C4-2B (cell line): ENCODE results near the gene TM9SF4.
"Not testable (repeated sequence)": the region's sequence is repeated elsewhere in the genome, so short reads cannot be mapped to it uniquely, and the experiment has no call there.

Experiments
- H3K27ac ChIP-seq: fragments of 450-650 bp; 2 replicates; pipeline ENCODE4 v1.5.1; 2017
- CTCF ChIP-seq: fragments of 450-650 bp; conservative IDR thresholded peaks from 2 replicates; pipeline ENCODE4 v1.5.1; 2017; ENCODE audit warnings: mild to moderate bottlenecking
- ZFX ChIP-seq: fragments of 450-650 bp; IDR thresholded peaks from 2 replicates; pipeline ENCODE4 v1.6.1; 2017

TM9SF4 gene

GRCh38 chr20:32191422-32191821, 81.9 kb downstream of the TM9SF4 start:
- no peak for TF ChIP-seq CTCF
- no peak for TF ChIP-seq ZFX

GRCh38 chr20:32191873-32192272, 82.4 kb downstream of the TM9SF4 start:
- H3K27ac ChIP-seq = no peak overlapping the region
- TF ChIP-seq ZFX = no peak
- no peak for TF ChIP-seq CTCF

More at GRCh38 chr20:32191422-32191821, 81.9 kb downstream of the TM9SF4 start:
- no peak overlapping the region; the same call in 1 of the 2 replicates for H3K27ac ChIP-seq

- H3K27ac ChIP-seq = no peak overlapping the region
- TF ChIP-seq CTCF = no peak
- no peak for TF ChIP-seq ZFX
These were observed 83.2 kb downstream of the TM9SF4 start for GRCh38 chr20:32192698-32193097.

- H3K27ac ChIP-seq = not testable (repeated sequence)
These were observed 83.8 kb downstream of the TM9SF4 start for GRCh38 chr20:32193336-32193735.

GRCh38 chr20:32193996-32194395, 84.5 kb downstream of the TM9SF4 start:
- no peak overlapping the region for H3K27ac ChIP-seq
- no peak for TF ChIP-seq CTCF
- TF ChIP-seq ZFX = no peak

GRCh38 chr20:32195581-32195980, 86.1 kb downstream of the TM9SF4 start:
- no peak overlapping the region for H3K27ac ChIP-seq
- TF ChIP-seq CTCF (no peak), ZFX (no peak)

GRCh38 chr20:32196613-32197012, 87.1 kb downstream of the TM9SF4 start:
- H3K27ac ChIP-seq = not testable (repeated sequence)

- H3K27ac ChIP-seq = not testable (repeated sequence)
These were observed 87.6 kb downstream of the TM9SF4 start for GRCh38 chr20:32197136-32197535.

GRCh38 chr20:32199006-32199405, 89.5 kb downstream of the TM9SF4 start:
- TF ChIP-seq CTCF = no peak
- no peak for TF ChIP-seq ZFX
- H3K27ac ChIP-seq = no peak overlapping the region
